ENCODE measurements around the gene GJE1. TPM values are rescaled to one million over a fixed set of nuclear protein-coding genes. Genes with fewer than 3 reads are reported as not detected.

GJE1 gene
- total RNA-seq, 1 experiment from 2014 or later, result not detected

Other genes with a start within 250 kb of the GJE1 start
- gene NMBR, start 14.2 kb downstream of the GJE1 start, total RNA-seq (2014; rRNA removed; shearing (Covaris generic); ENCODE audit: low replicate concordance), result not detected in 2 replicates
- 119 and 126 TPM in 2 replicates for gene VTA1, start 14.3 kb downstream of the GJE1 start, total RNA-seq (2014; rRNA removed; shearing (Covaris generic); ENCODE audit: low replicate concordance)
- gene ADGRG6, start 169.1 kb downstream of the GJE1 start, total RNA-seq (2014; rRNA removed; shearing (Covaris generic); ENCODE audit: low replicate concordance), result 0.64 and 0.99 TPM in 2 replicates